Endodermal cell (in vitro differentiated cells): ENCODE results near the gene SETMAR. TPM values are rescaled to one million over a fixed set of nuclear protein-coding genes. Genes with fewer than 3 reads are reported as not detected.
A peak's percentile ranks its signal among the peaks of the same experiment; 100 is the strongest.

Experiments
- DNase-seq: peaks from one replicate; pipeline ENCODE4 v3.0.0-alpha.2; 2017
- H3K27ac ChIP-seq: 2 replicates; pipeline ENCODE4 v1.5.1; 2013; ENCODE audit warnings: mild to moderate bottlenecking, low read depth, low read length, moderate library complexity
- H3K27me3 ChIP-seq: 2 replicates; pipeline ENCODE4 v1.6.1; 2013; ENCODE audit warnings: mild to moderate bottlenecking, low read length, moderate library complexity; ENCODE audit not compliant: insufficient read depth, control insufficient read depth, poor library complexity, severe bottlenecking
- H3K36me3 ChIP-seq: 2 replicates; pipeline ENCODE4 v1.7.0; 2013; ENCODE audit warnings: mild to moderate bottlenecking, low read length, moderate library complexity; ENCODE audit not compliant: control insufficient read depth, insufficient read depth
- H3K4me1 ChIP-seq: one replicate; pipeline ENCODE4 v1.7.0; 2013; ENCODE audit warnings: low read length; ENCODE audit not compliant: control insufficient read depth, insufficient read depth
- H3K4me3 ChIP-seq: 2 replicates; pipeline ENCODE4 v1.5.1; 2013; ENCODE audit warnings: mild to moderate bottlenecking, low read length, moderate library complexity
- H3K9ac ChIP-seq: 2 replicates; pipeline ENCODE4 v1.6.1; 2013; ENCODE audit warnings: mild to moderate bottlenecking, low read length, moderate library complexity; ENCODE audit not compliant: poor library complexity, severe bottlenecking; ENCODE audit errors: extremely low read depth
- H3K9me3 ChIP-seq: 2 replicates; pipeline ENCODE4 v1.6.1; 2013; ENCODE audit warnings: mild to moderate bottlenecking, low read length, moderate library complexity; ENCODE audit not compliant: control insufficient read depth
- H3K27ac Mint-ChIP-seq: 2 replicates; pipeline ENCODE4 v1.8.0; 2020; ENCODE audit warnings: mixed read lengths
- H3K27me3 Mint-ChIP-seq: 2 replicates; pipeline ENCODE4 v1.8.0; 2021; ENCODE audit warnings: mild to moderate bottlenecking, mixed read lengths; ENCODE audit not compliant: insufficient read depth
- H3K36me3 Mint-ChIP-seq: 2 replicates; pipeline ENCODE4 v1.8.0; 2020; ENCODE audit warnings: low read depth, mixed read lengths
- H3K4me1 Mint-ChIP-seq: 2 replicates; pipeline ENCODE4 v1.8.0; 2020; ENCODE audit warnings: mixed read lengths
- H3K4me3 Mint-ChIP-seq: 2 replicates; pipeline ENCODE4 v1.8.0; 2020; ENCODE audit warnings: mild to moderate bottlenecking, moderate library complexity, mixed read lengths
- H3K9me3 Mint-ChIP-seq: 2 replicates; pipeline ENCODE4 v1.8.0; 2020; ENCODE audit warnings: mild to moderate bottlenecking, mixed read lengths
- WGBS, 2 experiments: methylation state at CpG; one replicate each; pipeline versions ENCODE4 v1.1.5 to v1.1.7; 2013; ENCODE audit warnings: missing lambda C conversion rate in 2 of 2, mixed read lengths in 1 of 2; ENCODE audit not compliant: insufficient coverage in 1 of 2, insufficient read length in 1 of 2; 5-methylcytosine and 5-hydroxymethylcytosine counted together
- total RNA-seq, 2 donors: library from RNA; stranded (reverse); fragmentation: NEBNext Ultra II Directional in 1 of 2; extraction: Animal tissue kit (Norgen Biotek cat#: 25700) in 1 of 2; gene quantifications; 2 replicates in 1 of 2; 3 replicates in 1 of 2; pipeline ENCODE4 v1.2.1, GENCODE V29; 2021
- TF ChIP-seq, protein P1 (sequence below): fragments of 200-600 bp; sonication (generic); conservative IDR thresholded peaks from 2 replicates; pipeline ENCODE4 v1.5.0; 2021; ENCODE audit warnings: antibody characterized with exemption, mild to moderate bottlenecking

Gene SETMAR
- total RNA-seq, 2 donors from 2014 or later: 18.8 to 20.9 TPM

- DNase-seq: no peak
- Histone ChIP-seq H3K9me3 (no peaks in the 10 kb centered on the region), H3K9ac (no peak overlapping the region), H3K27me3 (no peaks in the 10 kb centered on the region), H3K36me3 (no peaks in the 10 kb centered on the region), H3K4me3 (no peak overlapping the region), H3K4me1 (no peaks in the 10 kb centered on the region), H3K27ac (no peak overlapping the region)
- Mint-ChIP-seq H3K4me3 (no peak overlapping the region), H3K4me1 (peaks cover 4% of the 10 kb centered on the region), H3K9me3 (no peaks in the 10 kb centered on the region), H3K27me3 (peaks cover 7% of the 10 kb centered on the region), H3K36me3 (no peaks in the 10 kb centered on the region), H3K27ac (no peak overlapping the region)
- no CpG with 5 or more reads among the region's 2 CpGs for WGBS, 2 experiments
- TF ChIP-seq, protein P1, sequence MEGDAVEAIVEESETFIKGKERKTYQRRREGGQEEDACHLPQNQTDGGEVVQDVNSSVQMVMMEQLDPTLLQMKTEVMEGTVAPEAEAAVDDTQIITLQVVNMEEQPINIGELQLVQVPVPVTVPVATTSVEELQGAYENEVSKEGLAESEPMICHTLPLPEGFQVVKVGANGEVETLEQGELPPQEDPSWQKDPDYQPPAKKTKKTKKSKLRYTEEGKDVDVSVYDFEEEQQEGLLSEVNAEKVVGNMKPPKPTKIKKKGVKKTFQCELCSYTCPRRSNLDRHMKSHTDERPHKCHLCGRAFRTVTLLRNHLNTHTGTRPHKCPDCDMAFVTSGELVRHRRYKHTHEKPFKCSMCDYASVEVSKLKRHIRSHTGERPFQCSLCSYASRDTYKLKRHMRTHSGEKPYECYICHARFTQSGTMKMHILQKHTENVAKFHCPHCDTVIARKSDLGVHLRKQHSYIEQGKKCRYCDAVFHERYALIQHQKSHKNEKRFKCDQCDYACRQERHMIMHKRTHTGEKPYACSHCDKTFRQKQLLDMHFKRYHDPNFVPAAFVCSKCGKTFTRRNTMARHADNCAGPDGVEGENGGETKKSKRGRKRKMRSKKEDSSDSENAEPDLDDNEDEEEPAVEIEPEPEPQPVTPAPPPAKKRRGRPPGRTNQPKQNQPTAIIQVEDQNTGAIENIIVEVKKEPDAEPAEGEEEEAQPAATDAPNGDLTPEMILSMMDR: no peak
Measured at GRCh38 chr3:4281991-4282390, 21.2 kb upstream of the SETMAR start.

GRCh38 chr3:4284865-4285264, 18.3 kb upstream of the SETMAR start:
- no peak for DNase-seq
- Histone ChIP-seq H3K9me3 (no peaks in the 10 kb centered on the region), H3K4me1 (no peaks in the 10 kb centered on the region), H3K36me3 (no peaks in the 10 kb centered on the region), H3K27ac (no peak overlapping the region), H3K27me3 (no peaks in the 10 kb centered on the region), H3K4me3 (no peak overlapping the region), H3K9ac (no peak overlapping the region)
- TF ChIP-seq, protein P1: no peak
- no peak overlapping the region for H3K4me3 Mint-ChIP-seq
- H3K36me3 Mint-ChIP-seq: no peaks in the 10 kb centered on the region
- H3K27ac Mint-ChIP-seq: no peak overlapping the region
- peaks cover 9% of the 10 kb centered on the region for H3K27me3 Mint-ChIP-seq
- H3K9me3 Mint-ChIP-seq: no peaks in the 10 kb centered on the region
- H3K4me1 Mint-ChIP-seq: peaks cover 17% of the 10 kb centered on the region
- WGBS, 2 experiments: 70% methylated on average over 4 of the region's 4 CpGs; no CpG with 5 or more reads in 1 of the 2 experiments

- no peaks in the 10 kb centered on the region for H3K36me3 Mint-ChIP-seq
- peaks cover 5% of the 10 kb centered on the region for H3K27me3 Mint-ChIP-seq
- 84 to 87% methylated on average over 3 to 4 of the region's 4 CpGs for WGBS, 2 experiments
- no peaks in the 10 kb centered on the region for H3K9me3 ChIP-seq
- H3K27me3 ChIP-seq: no peaks in the 10 kb centered on the region
- TF ChIP-seq, protein P1: no peak
- H3K27ac ChIP-seq: no peak overlapping the region
- H3K4me3 ChIP-seq: no peak overlapping the region
- H3K4me1 ChIP-seq: peaks cover 5% of the 10 kb centered on the region
- no peaks in the 10 kb centered on the region for H3K36me3 ChIP-seq
- no peak overlapping the region for H3K4me3 Mint-ChIP-seq
- H3K9ac ChIP-seq: no peak overlapping the region
- DNase-seq: peak; percentile 58
- H3K9me3 Mint-ChIP-seq: no peaks in the 10 kb centered on the region
- no peak overlapping the region for H3K27ac Mint-ChIP-seq
- peaks cover 22% of the 10 kb centered on the region for H3K4me1 Mint-ChIP-seq
Measured at GRCh38 chr3:4289044-4289443, 14.1 kb upstream of the SETMAR start.
